Panc1 (cell line): ENCODE data around the gene ZNF212.

Source experiments
- TF ChIP-seq, protein P1 (sequence below): fragments of 450-650 bp; IDR thresholded peaks from 2 replicates; pipeline ENCODE4 v1.5.1; 2017; ENCODE audit warnings: mild to moderate bottlenecking
- TF ChIP-seq, protein P2 (sequence below), 2 experiments: IDR thresholded peaks; 2 replicates each; pipeline ENCODE4 v1.6.1; 2011 to 2012; ENCODE audit warnings: low read depth in 2 of 2, control low read depth in 1 of 2, low read length in 1 of 2, mild to moderate bottlenecking in 1 of 2, moderate library complexity in 1 of 2; ENCODE audit not compliant: insufficient read depth in 1 of 2

DNA sequence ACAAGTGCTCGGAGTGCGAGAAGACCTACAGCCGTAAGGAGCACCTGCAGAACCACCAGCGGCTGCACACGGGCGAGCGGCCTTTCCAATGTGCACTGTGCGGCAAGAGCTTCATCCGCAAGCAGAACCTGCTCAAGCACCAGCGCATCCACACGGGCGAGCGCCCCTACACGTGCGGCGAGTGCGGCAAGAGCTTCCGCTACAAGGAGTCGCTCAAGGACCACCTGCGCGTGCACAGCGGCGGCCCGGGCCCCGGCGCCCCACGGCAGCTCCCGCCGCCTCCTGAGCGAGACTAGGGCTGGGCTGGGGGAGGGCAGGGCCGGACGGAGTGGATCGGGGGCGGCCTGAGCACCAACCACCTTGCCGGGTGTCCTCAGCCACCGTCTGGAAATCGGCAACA, 15.1 kb upstream of the ZNF212 start:
- TF ChIP-seq, protein P1, sequence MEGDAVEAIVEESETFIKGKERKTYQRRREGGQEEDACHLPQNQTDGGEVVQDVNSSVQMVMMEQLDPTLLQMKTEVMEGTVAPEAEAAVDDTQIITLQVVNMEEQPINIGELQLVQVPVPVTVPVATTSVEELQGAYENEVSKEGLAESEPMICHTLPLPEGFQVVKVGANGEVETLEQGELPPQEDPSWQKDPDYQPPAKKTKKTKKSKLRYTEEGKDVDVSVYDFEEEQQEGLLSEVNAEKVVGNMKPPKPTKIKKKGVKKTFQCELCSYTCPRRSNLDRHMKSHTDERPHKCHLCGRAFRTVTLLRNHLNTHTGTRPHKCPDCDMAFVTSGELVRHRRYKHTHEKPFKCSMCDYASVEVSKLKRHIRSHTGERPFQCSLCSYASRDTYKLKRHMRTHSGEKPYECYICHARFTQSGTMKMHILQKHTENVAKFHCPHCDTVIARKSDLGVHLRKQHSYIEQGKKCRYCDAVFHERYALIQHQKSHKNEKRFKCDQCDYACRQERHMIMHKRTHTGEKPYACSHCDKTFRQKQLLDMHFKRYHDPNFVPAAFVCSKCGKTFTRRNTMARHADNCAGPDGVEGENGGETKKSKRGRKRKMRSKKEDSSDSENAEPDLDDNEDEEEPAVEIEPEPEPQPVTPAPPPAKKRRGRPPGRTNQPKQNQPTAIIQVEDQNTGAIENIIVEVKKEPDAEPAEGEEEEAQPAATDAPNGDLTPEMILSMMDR, result no peak
- TF ChIP-seq, protein P2, sequence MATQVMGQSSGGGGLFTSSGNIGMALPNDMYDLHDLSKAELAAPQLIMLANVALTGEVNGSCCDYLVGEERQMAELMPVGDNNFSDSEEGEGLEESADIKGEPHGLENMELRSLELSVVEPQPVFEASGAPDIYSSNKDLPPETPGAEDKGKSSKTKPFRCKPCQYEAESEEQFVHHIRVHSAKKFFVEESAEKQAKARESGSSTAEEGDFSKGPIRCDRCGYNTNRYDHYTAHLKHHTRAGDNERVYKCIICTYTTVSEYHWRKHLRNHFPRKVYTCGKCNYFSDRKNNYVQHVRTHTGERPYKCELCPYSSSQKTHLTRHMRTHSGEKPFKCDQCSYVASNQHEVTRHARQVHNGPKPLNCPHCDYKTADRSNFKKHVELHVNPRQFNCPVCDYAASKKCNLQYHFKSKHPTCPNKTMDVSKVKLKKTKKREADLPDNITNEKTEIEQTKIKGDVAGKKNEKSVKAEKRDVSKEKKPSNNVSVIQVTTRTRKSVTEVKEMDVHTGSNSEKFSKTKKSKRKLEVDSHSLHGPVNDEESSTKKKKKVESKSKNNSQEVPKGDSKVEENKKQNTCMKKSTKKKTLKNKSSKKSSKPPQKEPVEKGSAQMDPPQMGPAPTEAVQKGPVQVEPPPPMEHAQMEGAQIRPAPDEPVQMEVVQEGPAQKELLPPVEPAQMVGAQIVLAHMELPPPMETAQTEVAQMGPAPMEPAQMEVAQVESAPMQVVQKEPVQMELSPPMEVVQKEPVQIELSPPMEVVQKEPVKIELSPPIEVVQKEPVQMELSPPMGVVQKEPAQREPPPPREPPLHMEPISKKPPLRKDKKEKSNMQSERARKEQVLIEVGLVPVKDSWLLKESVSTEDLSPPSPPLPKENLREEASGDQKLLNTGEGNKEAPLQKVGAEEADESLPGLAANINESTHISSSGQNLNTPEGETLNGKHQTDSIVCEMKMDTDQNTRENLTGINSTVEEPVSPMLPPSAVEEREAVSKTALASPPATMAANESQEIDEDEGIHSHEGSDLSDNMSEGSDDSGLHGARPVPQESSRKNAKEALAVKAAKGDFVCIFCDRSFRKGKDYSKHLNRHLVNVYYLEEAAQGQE (IDR thresholded peaks at IDR 0.05; ENCODE audit: insufficient read depth in 1 of 2, low read depth in 2 of 2, low read length in 1 of 2), result no peak
